Liver (tissue), 9 donors: Measurements from ENCODE around the gene GIMAP8. TPM values are rescaled to one million over a fixed set of nuclear protein-coding genes. Genes with fewer than 3 reads are reported as not detected.

Source experiments
- DNase-seq: peaks from one replicate; pipeline ENCODE4 v3.0.0-alpha.2; 2017; ENCODE audit warnings: low spot score
- H3K27ac ChIP-seq, 2 donors: one replicate each; pipeline ENCODE4 v1.7.0; 2013; ENCODE audit warnings: inconsistent platforms in 2 of 2, low read length in 2 of 2, control low read depth in 1 of 2, low read depth in 1 of 2, mild to moderate bottlenecking in 1 of 2
- H3K27me3 ChIP-seq, 4 donors: one replicate each; pipeline versions ENCODE4 v1.6.1 to v1.7.0; 2013; ENCODE audit warnings: low read length in 3 of 4, inconsistent platforms in 1 of 4, mild to moderate bottlenecking in 1 of 4, moderate library complexity in 1 of 4; ENCODE audit not compliant: control insufficient read depth in 4 of 4, insufficient read depth in 4 of 4
- H3K36me3 ChIP-seq, 4 donors: one replicate each; pipeline versions ENCODE4 v1.6.1 to v1.7.0; 2013; ENCODE audit warnings: low read length in 3 of 4, mild to moderate bottlenecking in 3 of 4, low read depth in 1 of 4, moderate library complexity in 1 of 4; ENCODE audit not compliant: control insufficient read depth in 4 of 4, insufficient read depth in 3 of 4
- H3K4me1 ChIP-seq, 4 donors: one replicate each; pipeline versions ENCODE4 v1.6.1 to v1.7.0; 2013; ENCODE audit warnings: low read length in 3 of 4, mild to moderate bottlenecking in 3 of 4, moderate library complexity in 1 of 4; ENCODE audit not compliant: control insufficient read depth in 4 of 4, insufficient read depth in 4 of 4
- H3K4me3 ChIP-seq, 3 donors: one replicate each; pipeline versions ENCODE4 v1.6.1 to v1.7.0; 2013; ENCODE audit warnings: low read length in 3 of 3, control low read depth in 1 of 3, low read depth in 1 of 3, mild to moderate bottlenecking in 1 of 3
- H3K9ac ChIP-seq, 2 donors: one replicate each; pipeline ENCODE4 v1.7.0; 2013; ENCODE audit warnings: low read length in 2 of 2, mild to moderate bottlenecking in 2 of 2, moderate library complexity in 2 of 2, control low read depth in 1 of 2, low read depth in 1 of 2
- H3K9me3 ChIP-seq, 4 donors: one replicate each; pipeline versions ENCODE4 v1.6.1 to v1.7.0; 2013; ENCODE audit warnings: low read length in 3 of 4; ENCODE audit not compliant: control insufficient read depth in 4 of 4
- EGR1 ChIP-seq, 2 donors: IDR thresholded peaks; 2 replicates each; pipeline ENCODE4 v1.6.1; 2016 to 2018; ENCODE audit warnings: antibody characterized with exemption in 2 of 2, low read depth in 2 of 2
- FOXA1 ChIP-seq: IDR thresholded peaks from 2 replicates; pipeline ENCODE4 v1.6.1; 2016; ENCODE audit warnings: antibody characterized with exemption
- FOXA2 ChIP-seq: IDR thresholded peaks from 2 replicates; pipeline ENCODE4 v1.6.1; 2016; ENCODE audit warnings: antibody characterized with exemption
- GABPA ChIP-seq, 2 donors: IDR thresholded peaks in 1 of 2; conservative IDR thresholded peaks in 1 of 2; 2 replicates each; pipeline ENCODE4 v1.6.1; 2016; ENCODE audit warnings: antibody characterized with exemption in 2 of 2, mild to moderate bottlenecking in 1 of 2, moderate library complexity in 1 of 2
- HNF4A ChIP-seq, 2 donors: conservative IDR thresholded peaks; 2 replicates each; pipeline ENCODE4 v1.6.1; 2016; ENCODE audit warnings: antibody characterized with exemption in 2 of 2, mild to moderate bottlenecking in 2 of 2
- HNF4G ChIP-seq: IDR thresholded peaks from 2 replicates; pipeline ENCODE4 v1.6.1; 2016; ENCODE audit warnings: antibody characterized with exemption
- JUND ChIP-seq, 2 donors: IDR thresholded peaks; 2 replicates each; pipeline ENCODE4 v1.6.1; 2016; ENCODE audit warnings: antibody characterized with exemption in 2 of 2
- NR2F2 ChIP-seq: IDR thresholded peaks from 2 replicates; pipeline ENCODE4 v1.6.1; 2016; ENCODE audit warnings: antibody characterized with exemption
- RAD21 ChIP-seq, 2 donors: IDR thresholded peaks; 2 replicates each; pipeline ENCODE4 v1.6.1; 2016; ENCODE audit warnings: antibody characterized with exemption in 2 of 2, mild to moderate bottlenecking in 2 of 2
- SP1 ChIP-seq: IDR thresholded peaks from 2 replicates; pipeline ENCODE4 v1.6.1; 2018; ENCODE audit warnings: antibody characterized with exemption, mild to moderate bottlenecking
- TAF1 ChIP-seq: conservative IDR thresholded peaks from 2 replicates; pipeline ENCODE4 v1.6.1; 2016; ENCODE audit warnings: antibody characterized with exemption, mild to moderate bottlenecking
- YY1 ChIP-seq: IDR thresholded peaks from 2 replicates; pipeline ENCODE4 v1.6.1; 2016; ENCODE audit warnings: antibody characterized with exemption, mild to moderate bottlenecking
- WGBS: extraction: QIAGEN DNeasy Blood & Tissue Kit; methylation state at CpG from one replicate; pipeline ENCODE4 v1.1.7; 2013; 5-methylcytosine and 5-hydroxymethylcytosine counted together
- polyA plus RNA-seq, 2 donors: library from polyadenylated mRNA; stranded (reverse) in 1 of 2; unstranded in 1 of 2; fragments of 200-250 nt in 1 of 2; fragments of >200 nt in 1 of 2; fragmentation: Nextera tagmentation in 1 of 2; extraction: Ambion mirVana in 1 of 2; gene quantifications; one replicate each; pipeline versions ENCODE4 v1.2.1 to v1.2.3, GENCODE V29; 2013 to 2015
- total RNA-seq, 2 donors: library from RNA; depleted of rRNA; stranded (reverse); fragments of >200 nt; gene quantifications; one replicate each; pipeline ENCODE4 v1.2.3, GENCODE V29; 2014
- TF ChIP-seq, protein P1 (sequence below): IDR thresholded peaks from 2 replicates; pipeline ENCODE4 v1.6.1; 2016; ENCODE audit warnings: antibody characterized with exemption, mild to moderate bottlenecking
- TF ChIP-seq, protein P2 (sequence below): fragments of 150-350 bp; IDR thresholded peaks from 2 replicates; pipeline ENCODE4 v1.5.1; 2017; ENCODE audit warnings: improper control_type of control experiment, low read depth, low read length; ENCODE audit not compliant: missing input control
- TF ChIP-seq, protein P3 (sequence below): IDR thresholded peaks from 2 replicates; pipeline ENCODE4 v1.6.1; 2016; ENCODE audit warnings: antibody characterized with exemption
- TF ChIP-seq, protein P4 (sequence below): IDR thresholded peaks from 2 replicates; pipeline ENCODE4 v1.6.1; 2016; ENCODE audit warnings: antibody characterized with exemption
- donor health status: healthy.
- donor health status: healthy.
- donor health status: healthy.
- donor health status: healthy.
- donor health status: healthy.

The GIMAP8 gene
- total and polyA plus RNA-seq, 4 donors = 1.6 to 9.4 (median 7.6) TPM

DNA sequence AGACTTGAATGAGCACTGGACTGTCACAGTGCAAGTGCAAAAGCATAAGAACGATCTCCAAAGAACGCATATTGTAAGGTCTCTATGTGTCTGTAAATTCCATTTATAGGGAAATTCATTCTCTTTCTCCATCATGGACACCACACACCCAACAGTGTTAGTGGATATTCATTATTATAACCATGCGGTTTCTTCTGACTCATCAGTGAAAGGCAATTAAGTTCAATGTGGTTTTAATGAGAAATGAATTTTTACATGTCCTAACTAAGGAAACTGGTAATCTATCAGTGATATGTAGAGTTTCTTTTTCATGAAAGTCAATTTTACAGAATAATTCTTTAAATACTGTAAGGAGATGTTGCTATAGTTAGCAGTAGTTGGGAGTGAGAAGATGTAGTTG, 25.9 kb downstream of the GIMAP8 start:
- peaks cover 0 to 4% (median 0%) of the 10 kb centered on the region in 4 donors for H3K36me3 ChIP-seq
- H3K4me1 ChIP-seq = peaks cover 0 to 2% (median 0%) of the 10 kb centered on the region in 4 donors

DNA sequence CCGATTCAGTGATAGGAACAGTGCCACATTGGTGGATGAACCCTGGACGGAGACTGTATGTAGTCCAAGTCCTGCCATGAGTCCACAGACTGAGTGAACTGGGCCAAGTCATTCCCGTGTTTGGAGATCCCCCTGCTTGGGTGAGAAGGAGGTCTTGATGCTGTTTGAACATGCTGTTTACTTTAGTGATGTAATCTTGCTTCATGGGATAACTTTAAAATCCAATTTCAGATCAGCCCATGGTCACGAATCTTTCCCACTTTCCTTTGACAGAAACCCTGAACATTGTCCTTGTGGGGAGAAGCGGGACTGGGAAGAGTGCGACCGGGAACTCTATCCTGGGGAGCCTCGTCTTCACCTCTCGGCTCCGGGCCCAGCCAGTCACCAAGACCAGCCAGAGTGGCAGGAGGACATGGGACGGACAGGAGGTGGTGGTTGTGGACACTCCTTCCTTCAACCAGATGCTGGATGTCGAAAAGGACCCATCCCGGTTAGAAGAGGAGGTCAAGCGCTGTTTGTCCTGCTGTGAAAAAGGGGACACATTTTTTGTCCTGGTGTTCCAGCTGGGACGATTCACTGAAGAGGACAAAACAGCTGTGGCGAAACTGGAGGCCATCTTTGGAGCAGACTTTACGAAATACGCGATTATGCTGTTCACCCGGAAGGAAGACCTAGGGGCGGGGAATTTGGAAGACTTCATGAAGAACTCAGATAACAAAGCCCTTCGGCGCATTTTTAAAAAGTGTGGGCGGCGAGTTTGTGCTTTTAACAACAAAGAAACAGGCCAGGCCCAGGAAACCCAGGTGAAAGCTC, 26.6 kb downstream of the GIMAP8 start:
- DNase-seq = no peak

More for the DNA sequence above, 25.9 kb downstream of the GIMAP8 start:
- no peak overlapping the region for H3K27ac ChIP-seq
- peaks cover 0 to 3% (median 0%) of the 10 kb centered on the region in 4 donors for H3K9me3 ChIP-seq
- 94% methylated on average over 3 of the region's 3 CpGs for WGBS
- no peak for TF ChIP-seq JUND (IDR thresholded peaks at IDR 0.05)
- no peak for TF ChIP-seq HNF4G
- no peak for TF ChIP-seq FOXA1
- TF ChIP-seq TAF1 = no peak
- H3K4me3 ChIP-seq = no peak overlapping the region
- no peak overlapping the region for H3K9ac ChIP-seq
- H3K27me3 ChIP-seq = no peaks in the 10 kb centered on the region
- no peak for DNase-seq

More for the DNA sequence above, 26.6 kb downstream of the GIMAP8 start:
- 83% methylated on average over 25 of the region's 25 CpGs for WGBS
- no peaks in the 10 kb centered on the region for H3K27me3 ChIP-seq
- H3K36me3 ChIP-seq = peaks cover 0 to 4% (median 0%) of the 10 kb centered on the region in 4 donors
- no peak overlapping the region for H3K4me3 ChIP-seq
- H3K9me3 ChIP-seq = peaks cover 0 to 3% (median 0%) of the 10 kb centered on the region in 4 donors
- H3K4me1 ChIP-seq = peaks cover 0 to 5% (median under 1%) of the 10 kb centered on the region in 4 donors
- TF ChIP-seq GABPA (IDR thresholded peaks at IDR 0.05 in 1 of 2, conservative IDR thresholded peaks at IDR 0.05 in 1 of 2) = no peak
- TF ChIP-seq, protein P1, sequence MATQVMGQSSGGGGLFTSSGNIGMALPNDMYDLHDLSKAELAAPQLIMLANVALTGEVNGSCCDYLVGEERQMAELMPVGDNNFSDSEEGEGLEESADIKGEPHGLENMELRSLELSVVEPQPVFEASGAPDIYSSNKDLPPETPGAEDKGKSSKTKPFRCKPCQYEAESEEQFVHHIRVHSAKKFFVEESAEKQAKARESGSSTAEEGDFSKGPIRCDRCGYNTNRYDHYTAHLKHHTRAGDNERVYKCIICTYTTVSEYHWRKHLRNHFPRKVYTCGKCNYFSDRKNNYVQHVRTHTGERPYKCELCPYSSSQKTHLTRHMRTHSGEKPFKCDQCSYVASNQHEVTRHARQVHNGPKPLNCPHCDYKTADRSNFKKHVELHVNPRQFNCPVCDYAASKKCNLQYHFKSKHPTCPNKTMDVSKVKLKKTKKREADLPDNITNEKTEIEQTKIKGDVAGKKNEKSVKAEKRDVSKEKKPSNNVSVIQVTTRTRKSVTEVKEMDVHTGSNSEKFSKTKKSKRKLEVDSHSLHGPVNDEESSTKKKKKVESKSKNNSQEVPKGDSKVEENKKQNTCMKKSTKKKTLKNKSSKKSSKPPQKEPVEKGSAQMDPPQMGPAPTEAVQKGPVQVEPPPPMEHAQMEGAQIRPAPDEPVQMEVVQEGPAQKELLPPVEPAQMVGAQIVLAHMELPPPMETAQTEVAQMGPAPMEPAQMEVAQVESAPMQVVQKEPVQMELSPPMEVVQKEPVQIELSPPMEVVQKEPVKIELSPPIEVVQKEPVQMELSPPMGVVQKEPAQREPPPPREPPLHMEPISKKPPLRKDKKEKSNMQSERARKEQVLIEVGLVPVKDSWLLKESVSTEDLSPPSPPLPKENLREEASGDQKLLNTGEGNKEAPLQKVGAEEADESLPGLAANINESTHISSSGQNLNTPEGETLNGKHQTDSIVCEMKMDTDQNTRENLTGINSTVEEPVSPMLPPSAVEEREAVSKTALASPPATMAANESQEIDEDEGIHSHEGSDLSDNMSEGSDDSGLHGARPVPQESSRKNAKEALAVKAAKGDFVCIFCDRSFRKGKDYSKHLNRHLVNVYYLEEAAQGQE = no peak
- no peak for TF ChIP-seq FOXA1
- TF ChIP-seq, protein P2, sequence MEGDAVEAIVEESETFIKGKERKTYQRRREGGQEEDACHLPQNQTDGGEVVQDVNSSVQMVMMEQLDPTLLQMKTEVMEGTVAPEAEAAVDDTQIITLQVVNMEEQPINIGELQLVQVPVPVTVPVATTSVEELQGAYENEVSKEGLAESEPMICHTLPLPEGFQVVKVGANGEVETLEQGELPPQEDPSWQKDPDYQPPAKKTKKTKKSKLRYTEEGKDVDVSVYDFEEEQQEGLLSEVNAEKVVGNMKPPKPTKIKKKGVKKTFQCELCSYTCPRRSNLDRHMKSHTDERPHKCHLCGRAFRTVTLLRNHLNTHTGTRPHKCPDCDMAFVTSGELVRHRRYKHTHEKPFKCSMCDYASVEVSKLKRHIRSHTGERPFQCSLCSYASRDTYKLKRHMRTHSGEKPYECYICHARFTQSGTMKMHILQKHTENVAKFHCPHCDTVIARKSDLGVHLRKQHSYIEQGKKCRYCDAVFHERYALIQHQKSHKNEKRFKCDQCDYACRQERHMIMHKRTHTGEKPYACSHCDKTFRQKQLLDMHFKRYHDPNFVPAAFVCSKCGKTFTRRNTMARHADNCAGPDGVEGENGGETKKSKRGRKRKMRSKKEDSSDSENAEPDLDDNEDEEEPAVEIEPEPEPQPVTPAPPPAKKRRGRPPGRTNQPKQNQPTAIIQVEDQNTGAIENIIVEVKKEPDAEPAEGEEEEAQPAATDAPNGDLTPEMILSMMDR = no peak
- no peak for TF ChIP-seq FOXA2
- TF ChIP-seq EGR1 (IDR thresholded peaks at IDR 0.05; ENCODE audit: low read depth in 2 of 2) = no peak
- TF ChIP-seq RAD21 (IDR thresholded peaks at IDR 0.05) = no peak
- no peak for TF ChIP-seq JUND (IDR thresholded peaks at IDR 0.05)
- no peak for TF ChIP-seq HNF4A (conservative IDR thresholded peaks at IDR 0.05)
- TF ChIP-seq, protein P3, sequence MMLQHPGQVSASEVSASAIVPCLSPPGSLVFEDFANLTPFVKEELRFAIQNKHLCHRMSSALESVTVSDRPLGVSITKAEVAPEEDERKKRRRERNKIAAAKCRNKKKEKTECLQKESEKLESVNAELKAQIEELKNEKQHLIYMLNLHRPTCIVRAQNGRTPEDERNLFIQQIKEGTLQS = no peak
- TF ChIP-seq SP1 = no peak
- TF ChIP-seq, protein P4, sequence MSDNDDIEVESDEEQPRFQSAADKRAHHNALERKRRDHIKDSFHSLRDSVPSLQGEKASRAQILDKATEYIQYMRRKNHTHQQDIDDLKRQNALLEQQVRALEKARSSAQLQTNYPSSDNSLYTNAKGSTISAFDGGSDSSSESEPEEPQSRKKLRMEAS = no peak
- TF ChIP-seq TAF1 = no peak
- TF ChIP-seq YY1 = no peak
- TF ChIP-seq HNF4G = no peak
- no peak for TF ChIP-seq NR2F2
- no peak overlapping the region for H3K9ac ChIP-seq
- H3K27ac ChIP-seq = no peak overlapping the region
